Tibial nerve (tissue), 4 donors: ENCODE results near the gene ERG. TPM values are rescaled to one million over a fixed set of nuclear protein-coding genes. Genes with fewer than 3 reads are reported as not detected.

Experiments used
- DNase-seq, 2 donors: peaks; one replicate each; pipeline ENCODE4 v3.0.0-alpha.2; 2019; ENCODE audit warnings: low spot score in 2 of 2
- H3K27ac ChIP-seq, 4 donors: fragments of 200-600 bp; sonication (generic) in 3 of 4; one replicate each; pipeline ENCODE4 v1.5.1; 2017 to 2019; ENCODE audit warnings: mild to moderate bottlenecking in 1 of 4
- H3K27me3 ChIP-seq, 2 donors: fragments of 200-600 bp; sonication (generic) in 1 of 2; one replicate each; pipeline versions ENCODE4 v1.5.1 to v1.6.0; 2017 to 2019
- H3K36me3 ChIP-seq, 3 donors: fragments of 200-600 bp; sonication (generic); one replicate each; pipeline ENCODE4 v1.5.1; 2018 to 2019
- H3K4me1 ChIP-seq, 4 donors: fragments of 200-600 bp; sonication (generic) in 3 of 4; one replicate each; pipeline ENCODE4 v1.5.1; 2017 to 2019
- H3K4me3 ChIP-seq, 4 donors: fragments of 200-600 bp; sonication (generic) in 3 of 4; one replicate each; pipeline ENCODE4 v1.5.1; 2017 to 2019; ENCODE audit warnings: mild to moderate bottlenecking in 1 of 4, moderate library complexity in 1 of 4
- H3K9me3 ChIP-seq, 4 donors: fragments of 200-600 bp; sonication (generic) in 3 of 4; one replicate each; pipeline ENCODE4 v1.5.1; 2017 to 2019
- EP300 ChIP-seq, 2 donors: sonication (generic); formaldehyde crosslinking; IDR thresholded peaks; one replicate each; pipeline ENCODE4 v1.6.1; 2017; ENCODE audit warnings: antibody characterized with exemption in 2 of 2, mild to moderate bottlenecking in 1 of 2
- POLR2A ChIP-seq, 2 donors: fragments of 450-650 bp; IDR thresholded peaks; one replicate each; pipeline ENCODE4 v1.6.1; 2017; ENCODE audit warnings: antibody characterized with exemption in 2 of 2, mild to moderate bottlenecking in 2 of 2, moderate library complexity in 2 of 2
- WGBS, 2 donors: methylation state at CpG; one replicate each; pipeline ENCODE4 v1.1.5; 2018; 5-methylcytosine and 5-hydroxymethylcytosine counted together
- small RNA-seq: library from RNA; depleted of rRNA; stranded (forward); fragments of <200 nt; gene quantifications from one replicate; pipeline ENCODE3, GENCODE V24; 2016
- total RNA-seq, 4 donors: library from RNA; depleted of rRNA; stranded (reverse); fragments of >200 nt; gene quantifications; one replicate each; pipeline ENCODE4 v1.1.0, GENCODE V29; 2016
- TF ChIP-seq, protein P1 (sequence below), 5 experiments: fragments of 200-600 bp in 3 of 5; fragments of 450-650 bp in 2 of 5; sonication (generic) in 3 of 5; IDR thresholded peaks; one replicate each; pipeline ENCODE4 v1.5.1; 2016 to 2019; ENCODE audit warnings: antibody characterized with exemption in 5 of 5, mild to moderate bottlenecking in 3 of 5, moderate library complexity in 2 of 5

Gene ERG
- total RNA-seq, 4 donors from 2014 or later: 5.9 to 20.4 (median 17.6) TPM

GRCh38 chr21:38333301-38334272 lies 164.7 kb downstream of the ERG start:
- no peak for DNase-seq
- TF ChIP-seq POLR2A (IDR thresholded peaks at IDR 0.05) (no peak), EP300 (IDR thresholded peaks at IDR 0.05) (no peak)
- TF ChIP-seq, protein P1, sequence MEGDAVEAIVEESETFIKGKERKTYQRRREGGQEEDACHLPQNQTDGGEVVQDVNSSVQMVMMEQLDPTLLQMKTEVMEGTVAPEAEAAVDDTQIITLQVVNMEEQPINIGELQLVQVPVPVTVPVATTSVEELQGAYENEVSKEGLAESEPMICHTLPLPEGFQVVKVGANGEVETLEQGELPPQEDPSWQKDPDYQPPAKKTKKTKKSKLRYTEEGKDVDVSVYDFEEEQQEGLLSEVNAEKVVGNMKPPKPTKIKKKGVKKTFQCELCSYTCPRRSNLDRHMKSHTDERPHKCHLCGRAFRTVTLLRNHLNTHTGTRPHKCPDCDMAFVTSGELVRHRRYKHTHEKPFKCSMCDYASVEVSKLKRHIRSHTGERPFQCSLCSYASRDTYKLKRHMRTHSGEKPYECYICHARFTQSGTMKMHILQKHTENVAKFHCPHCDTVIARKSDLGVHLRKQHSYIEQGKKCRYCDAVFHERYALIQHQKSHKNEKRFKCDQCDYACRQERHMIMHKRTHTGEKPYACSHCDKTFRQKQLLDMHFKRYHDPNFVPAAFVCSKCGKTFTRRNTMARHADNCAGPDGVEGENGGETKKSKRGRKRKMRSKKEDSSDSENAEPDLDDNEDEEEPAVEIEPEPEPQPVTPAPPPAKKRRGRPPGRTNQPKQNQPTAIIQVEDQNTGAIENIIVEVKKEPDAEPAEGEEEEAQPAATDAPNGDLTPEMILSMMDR (IDR thresholded peaks at IDR 0.05): no peak
- no peaks in the 10 kb centered on the region for H3K36me3 ChIP-seq
- no peaks in the 10 kb centered on the region for H3K4me1 ChIP-seq
- no peaks in the 10 kb centered on the region for H3K9me3 ChIP-seq
- H3K4me3 ChIP-seq: no peak overlapping the region
- 78 to 82% methylated on average over 8 of the region's 8 CpGs for WGBS, 2 donors
- no peak overlapping the region for H3K27ac ChIP-seq
- H3K27me3 ChIP-seq: no peaks in the 10 kb centered on the region

- DNase-seq: no peak
- no peaks in the 10 kb centered on the region for H3K9me3 ChIP-seq
- H3K27me3 ChIP-seq: no peaks in the 10 kb centered on the region
- no peak for TF ChIP-seq POLR2A (IDR thresholded peaks at IDR 0.05)
- no peak for TF ChIP-seq EP300 (IDR thresholded peaks at IDR 0.05)
- TF ChIP-seq, protein P1 (IDR thresholded peaks at IDR 0.05): no peak
- no peak overlapping the region for H3K4me3 ChIP-seq
- H3K27ac ChIP-seq: no peak overlapping the region
- 69 to 73% methylated on average over 2 of the region's 2 CpGs for whole genome bisulfite sequencing, 2 donors
- H3K36me3 ChIP-seq: no peaks in the 10 kb centered on the region
- H3K4me1 ChIP-seq: no peaks in the 10 kb centered on the region
These were observed 167.6 kb downstream of the ERG start for GRCh38 chr21:38330666-38331065.

Small RNA genes lying within 50 kb of the gene (small RNA-seq; reads per million reads assigned to genes)
- not detected for gene SNRPGP13

Other genes with a start within 250 kb of the ERG start
- 1 to 10 TPM in 1 of 4 donors, under 1 TPM in 3; 0.39 to 2.4 (median 0.43) TPM for gene KCNJ15, start 241.5 kb downstream of the ERG start, total RNA-seq